Neural progenitor cell (in vitro differentiated cells): Measurements from ENCODE around the gene FXYD5. TPM values are rescaled to one million over a fixed set of nuclear protein-coding genes. Genes with fewer than 3 reads are reported as not detected.
"Not testable (repeated sequence)": the region's sequence is repeated elsewhere in the genome, so short reads cannot be mapped to it uniquely, and the experiment has no call there.

Experiments used
- DNase-seq: peaks from one replicate; pipeline ENCODE4 v3.0.0-alpha.2; 2016; ENCODE audit warnings: low spot score
- H2AFZ ChIP-seq: fragments of 200-600 bp; sonication (generic); replicated peaks from 2 replicates; pipeline ENCODE4 v1.6.1; 2016; ENCODE audit warnings: antibody characterized with exemption
- H3F3A ChIP-seq: fragments of 200-600 bp; sonication (generic); 2 replicates; pipeline ENCODE4 v1.6.1; 2016; ENCODE audit warnings: antibody characterized with exemption, low read depth
- H3K27ac ChIP-seq: fragments of 200-600 bp; sonication (generic); 2 replicates; pipeline ENCODE4 v1.5.1; 2016; ENCODE audit warnings: mild to moderate bottlenecking
- H3K27me3 ChIP-seq: fragments of 200-600 bp; sonication (generic); 2 replicates; pipeline ENCODE4 v1.6.1; 2016; ENCODE audit warnings: mild to moderate bottlenecking, moderate library complexity
- H3K36me3 ChIP-seq: fragments of 200-600 bp; sonication (generic); 2 replicates; pipeline ENCODE4 v1.5.1; 2016
- H3K4me1 ChIP-seq: fragments of 200-600 bp; sonication (generic); 2 replicates; pipeline ENCODE4 v1.6.1; 2016; ENCODE audit warnings: mixed run types
- H3K4me2 ChIP-seq: fragments of 200-600 bp; sonication (generic); 2 replicates; pipeline ENCODE4 v1.6.1; 2016
- H3K4me3 ChIP-seq: fragments of 200-600 bp; sonication (generic); 2 replicates; pipeline ENCODE4 v1.5.1; 2016
- H3K79me2 ChIP-seq: fragments of 200-600 bp; sonication (generic); 2 replicates; pipeline ENCODE4 v1.6.1; 2016; ENCODE audit warnings: low read depth
- H3K9ac ChIP-seq: fragments of 200-600 bp; sonication (generic); 2 replicates; pipeline ENCODE4 v1.6.1; 2016
- H3K9me3 ChIP-seq: fragments of 200-600 bp; sonication (generic); 2 replicates; pipeline ENCODE4 v1.5.1; 2016; ENCODE audit warnings: low read depth
- H4K20me1 ChIP-seq: fragments of 200-600 bp; sonication (generic); 2 replicates; pipeline ENCODE4 v1.6.1; 2016; ENCODE audit warnings: low read depth
- H3K27ac Mint-ChIP-seq: 3 replicates; pipeline ENCODE4 v1.8.0; 2021; ENCODE audit warnings: mixed read lengths
- H3K27me3 Mint-ChIP-seq: 2 replicates; pipeline ENCODE4 v1.8.0; 2022; ENCODE audit warnings: low read depth, mild to moderate bottlenecking, inconsistent platforms, moderate library complexity, mixed read lengths; ENCODE audit not compliant: insufficient read depth
- H3K36me3 Mint-ChIP-seq: 3 replicates; pipeline ENCODE4 v1.8.0; 2021; ENCODE audit warnings: mixed read lengths
- H3K4me1 Mint-ChIP-seq: 3 replicates; pipeline ENCODE4 v1.8.0; 2021; ENCODE audit warnings: mixed read lengths
- H3K4me3 Mint-ChIP-seq: 3 replicates; pipeline ENCODE4 v1.8.0; 2021; ENCODE audit warnings: mild to moderate bottlenecking, moderate library complexity, mixed read lengths
- H3K9me3 Mint-ChIP-seq: 3 replicates; pipeline ENCODE4 v1.8.0; 2020; ENCODE audit warnings: mixed read lengths
- EZH2 ChIP-seq: fragments of 200-600 bp; sonication (generic); IDR thresholded peaks from 2 replicates; pipeline ENCODE4 v1.6.1; 2017; ENCODE audit warnings: antibody characterized with exemption, mild to moderate bottlenecking, moderate library complexity
- EZH2phosphoT487 ChIP-seq: fragments of 200-600 bp; sonication (generic); IDR thresholded peaks from 2 replicates; pipeline ENCODE4 v1.6.1; 2017; ENCODE audit warnings: antibody characterized with exemption
- total RNA-seq: library from RNA; depleted of rRNA; stranded (reverse); fragments of >200 nt; gene quantifications from 2 replicates; pipeline ENCODE4 v1.2.3, GENCODE V29; 2015; ENCODE audit warnings: low replicate concordance
- TF ChIP-seq, protein P1 (sequence below): fragments of 200-600 bp; sonication (generic); IDR thresholded peaks from 2 replicates; pipeline ENCODE4 v1.5.1; 2017; ENCODE audit warnings: antibody characterized with exemption, mild to moderate bottlenecking

The FXYD5 gene
- total RNA-seq, 1 donor from 2014 or later: 7.8 TPM

- no peaks in the 10 kb centered on the region for H4K20me1 ChIP-seq
- H3K36me3 ChIP-seq: no peaks in the 10 kb centered on the region
- Mint-ChIP-seq H3K4me3 (no peak overlapping the region), H3K27ac (no peak overlapping the region), H3K4me1 (peaks cover 19% of the 10 kb centered on the region), H3K27me3 (peaks cover 2% of the 10 kb centered on the region), H3K36me3 (no peaks in the 10 kb centered on the region), H3K9me3 (no peaks in the 10 kb centered on the region)
- TF ChIP-seq EZH2 (no peak), EZH2phosphoT487 (no peak)
- TF ChIP-seq, protein P1, sequence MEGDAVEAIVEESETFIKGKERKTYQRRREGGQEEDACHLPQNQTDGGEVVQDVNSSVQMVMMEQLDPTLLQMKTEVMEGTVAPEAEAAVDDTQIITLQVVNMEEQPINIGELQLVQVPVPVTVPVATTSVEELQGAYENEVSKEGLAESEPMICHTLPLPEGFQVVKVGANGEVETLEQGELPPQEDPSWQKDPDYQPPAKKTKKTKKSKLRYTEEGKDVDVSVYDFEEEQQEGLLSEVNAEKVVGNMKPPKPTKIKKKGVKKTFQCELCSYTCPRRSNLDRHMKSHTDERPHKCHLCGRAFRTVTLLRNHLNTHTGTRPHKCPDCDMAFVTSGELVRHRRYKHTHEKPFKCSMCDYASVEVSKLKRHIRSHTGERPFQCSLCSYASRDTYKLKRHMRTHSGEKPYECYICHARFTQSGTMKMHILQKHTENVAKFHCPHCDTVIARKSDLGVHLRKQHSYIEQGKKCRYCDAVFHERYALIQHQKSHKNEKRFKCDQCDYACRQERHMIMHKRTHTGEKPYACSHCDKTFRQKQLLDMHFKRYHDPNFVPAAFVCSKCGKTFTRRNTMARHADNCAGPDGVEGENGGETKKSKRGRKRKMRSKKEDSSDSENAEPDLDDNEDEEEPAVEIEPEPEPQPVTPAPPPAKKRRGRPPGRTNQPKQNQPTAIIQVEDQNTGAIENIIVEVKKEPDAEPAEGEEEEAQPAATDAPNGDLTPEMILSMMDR: no peak
- H3K9ac ChIP-seq: no peak overlapping the region
- peaks cover 15% of the 10 kb centered on the region for H3K4me1 ChIP-seq
- no peak overlapping the region for H3K27ac ChIP-seq
- no peak overlapping the region for H2AFZ ChIP-seq
- no peak overlapping the region for H3K4me2 ChIP-seq
- no peak overlapping the region for H3K4me3 ChIP-seq
- peak; percentile 9 for DNase-seq
- no peaks in the 10 kb centered on the region for H3K79me2 ChIP-seq
- no peaks in the 10 kb centered on the region for H3K9me3 ChIP-seq
- H3F3A ChIP-seq: peaks cover 3% of the 10 kb centered on the region
- H3K27me3 ChIP-seq: no peaks in the 10 kb centered on the region
Observed at GRCh38 chr19:35126624-35126959, 27.9 kb upstream of the FXYD5 start.

- peaks cover 5% of the 10 kb centered on the region for H3K27me3 Mint-ChIP-seq
Observed at GRCh38 chr19:35127871-35128270, 26.7 kb upstream of the FXYD5 start.

DNA sequence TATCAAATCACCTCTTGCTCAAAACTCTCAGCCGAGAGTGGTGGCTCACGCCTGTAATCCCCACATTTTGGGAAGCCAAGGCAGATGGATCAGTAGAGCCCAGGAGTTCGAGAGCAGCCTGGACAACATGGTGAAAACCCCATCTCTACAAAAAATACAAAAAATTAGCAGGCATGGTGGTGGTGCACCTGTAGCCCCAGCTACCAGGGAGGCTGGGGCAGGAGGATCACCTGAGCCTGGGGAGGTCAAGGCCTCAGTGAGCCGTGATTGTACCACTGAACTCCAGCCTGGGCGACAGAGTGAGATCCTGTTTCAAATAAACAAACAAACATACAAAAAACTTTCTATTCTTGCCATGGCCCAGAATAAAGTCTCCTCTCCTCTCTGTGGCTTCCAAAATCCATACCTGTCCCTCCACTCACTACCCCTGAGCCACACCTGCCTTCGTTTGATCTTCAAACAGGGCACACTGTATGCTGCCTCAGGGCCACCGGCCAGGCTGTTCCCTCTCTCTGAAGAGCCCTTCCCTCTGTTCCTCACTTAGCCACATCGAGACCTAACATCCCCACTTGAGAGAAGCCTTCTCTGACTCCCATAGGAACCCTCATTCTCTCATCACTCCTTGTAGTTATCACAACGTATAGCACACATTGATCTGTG is 26.0 kb upstream of the FXYD5 start:
- TF ChIP-seq EZH2phosphoT487 (no peak), EZH2 (no peak)
- TF ChIP-seq, protein P1: no peak
- Mint-ChIP-seq H3K9me3 (peaks cover 5% of the 10 kb centered on the region), H3K27ac (no peak overlapping the region), H3K4me3 (no peak overlapping the region), H3K4me1 (peaks cover 7% of the 10 kb centered on the region), H3K27me3 (peaks cover 8% of the 10 kb centered on the region), H3K36me3 (no peaks in the 10 kb centered on the region)
- no peak overlapping the region for H3K9ac ChIP-seq
- H3K4me3 ChIP-seq: no peak overlapping the region
- peaks cover 2% of the 10 kb centered on the region for H3K4me1 ChIP-seq
- DNase-seq: no peak
- H3K36me3 ChIP-seq: no peaks in the 10 kb centered on the region
- H3K27me3 ChIP-seq: no peaks in the 10 kb centered on the region
- no peaks in the 10 kb centered on the region for H3F3A ChIP-seq
- H3K27ac ChIP-seq: no peak overlapping the region
- H3K4me2 ChIP-seq: no peak overlapping the region
- no peaks in the 10 kb centered on the region for H4K20me1 ChIP-seq
- no peak overlapping the region for H2AFZ ChIP-seq
- no peaks in the 10 kb centered on the region for H3K79me2 ChIP-seq
- H3K9me3 ChIP-seq: no peaks in the 10 kb centered on the region

More at GRCh38 chr19:35127871-35128270, 26.7 kb upstream of the FXYD5 start:
- Histone ChIP-seq H3K9ac (no peak overlapping the region), H3K4me2 (no peak overlapping the region), H3K4me1 (peaks cover 9% of the 10 kb centered on the region), H3K27me3 (no peaks in the 10 kb centered on the region), H4K20me1 (no peaks in the 10 kb centered on the region), H3K4me3 (no peak overlapping the region), H3K36me3 (no peaks in the 10 kb centered on the region), H3F3A (peaks cover 3% of the 10 kb centered on the region), H3K27ac (no peak overlapping the region), H3K79me2 (no peaks in the 10 kb centered on the region), H3K9me3 (no peaks in the 10 kb centered on the region), H2AFZ (no peak overlapping the region)
- Mint-ChIP-seq H3K9me3 (peaks cover 5% of the 10 kb centered on the region), H3K27ac (no peak overlapping the region), H3K4me3 (no peak overlapping the region), H3K4me1 (peaks cover 14% of the 10 kb centered on the region), H3K36me3 (no peaks in the 10 kb centered on the region)
- no peak for DNase-seq
- TF ChIP-seq EZH2phosphoT487 (no peak), EZH2 (no peak)
- TF ChIP-seq, protein P1: no peak

DNA sequence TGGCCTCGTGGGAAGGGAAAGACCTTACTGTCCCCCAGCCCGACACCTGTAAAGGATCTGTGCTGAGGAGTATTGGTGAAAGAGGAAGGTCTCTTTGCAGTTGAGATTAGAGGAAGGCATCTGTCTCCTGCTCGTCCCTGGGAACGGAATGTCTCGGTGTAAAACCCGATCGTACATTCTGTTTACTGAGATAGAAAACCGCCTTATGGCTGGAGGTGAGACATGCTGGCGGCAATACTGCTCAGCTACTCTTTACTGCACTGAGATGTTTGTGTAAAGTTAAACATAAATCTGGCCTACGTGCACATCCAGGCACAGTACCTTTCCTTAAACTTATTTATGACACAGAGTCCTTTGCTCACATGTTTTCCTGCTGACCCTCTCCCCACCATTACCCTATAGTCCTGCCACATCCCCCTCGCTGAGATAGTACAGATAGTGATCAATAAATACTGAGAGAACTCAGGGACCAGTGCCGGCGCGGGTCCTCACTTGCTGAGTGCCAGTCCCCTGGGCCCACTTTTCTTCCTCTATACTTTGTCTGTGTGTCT is 24.7 kb upstream of the FXYD5 start:
- H3K79me2 ChIP-seq, H3K9me3 Mint-ChIP-seq, DNase-seq, H3K27ac ChIP-seq, H3K4me3 Mint-ChIP-seq, H3K27me3 Mint-ChIP-seq, H2AFZ ChIP-seq, H3K4me1 Mint-ChIP-seq, H3K9me3 ChIP-seq, H3K27me3 ChIP-seq, H4K20me1 ChIP-seq, H3K4me2 ChIP-seq, H3K9ac ChIP-seq, H3K36me3 ChIP-seq, H3K27ac Mint-ChIP-seq, H3K36me3 Mint-ChIP-seq, H3K4me3 ChIP-seq, H3K4me1 ChIP-seq, H3F3A ChIP-seq: not testable (repeated sequence)
